HUES6 (cell line): ENCODE measurements around the gene PROX2.

Experiments
- H3K27ac ChIP-seq: 2 replicates; pipeline ENCODE4 v1.7.0; 2013; ENCODE audit warnings: low read depth, mild to moderate bottlenecking, low read length, inconsistent platforms
- H3K27me3 ChIP-seq: 2 replicates; pipeline ENCODE4 v1.6.1; 2013; ENCODE audit warnings: low read length; ENCODE audit not compliant: control insufficient read depth, insufficient read depth
- H3K36me3 ChIP-seq: 2 replicates; pipeline ENCODE4 v1.6.1; 2013; ENCODE audit warnings: low read length; ENCODE audit not compliant: control insufficient read depth, insufficient read depth
- H3K4me1 ChIP-seq: 2 replicates; pipeline ENCODE4 v1.6.1; 2013; ENCODE audit warnings: low read length; ENCODE audit not compliant: control insufficient read depth, insufficient read depth
- H3K4me3 ChIP-seq: 2 replicates; pipeline ENCODE4 v1.5.1; 2013; ENCODE audit warnings: low read depth, low read length
- H3K9ac ChIP-seq: one replicate; pipeline ENCODE4 v1.6.1; 2013; ENCODE audit warnings: mild to moderate bottlenecking, low read length
- H3K9me3 ChIP-seq: 2 replicates; pipeline ENCODE4 v1.6.1; 2013; ENCODE audit warnings: low read depth, low read length; ENCODE audit not compliant: control insufficient read depth, insufficient read depth

PROX2 gene

DNA sequence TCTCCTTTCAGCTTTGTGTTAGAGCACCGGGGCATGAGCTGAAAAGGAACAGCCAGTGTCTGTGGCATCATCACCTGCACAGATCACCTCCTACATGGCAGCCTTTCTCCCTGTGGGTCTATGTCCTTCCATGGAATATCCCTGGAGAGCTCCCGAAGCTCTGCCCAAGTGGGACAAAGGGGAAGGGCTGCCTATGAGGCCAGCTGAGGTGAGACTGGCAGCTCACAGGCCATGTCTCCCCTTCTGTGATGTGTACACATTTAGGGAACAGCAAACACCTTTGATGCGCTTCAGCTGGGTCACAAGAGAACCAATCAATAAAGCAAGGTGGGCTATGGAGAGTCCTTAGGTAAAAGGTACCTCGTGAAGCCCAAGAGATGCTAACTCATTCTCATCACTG, 4.1 kb downstream of the PROX2 start:
- H3K9ac ChIP-seq, result no peak overlapping the region
- H3K36me3 ChIP-seq, result no peaks in the 10 kb centered on the region
- H3K27ac ChIP-seq, result no peak overlapping the region
- H3K9me3 ChIP-seq, result no peaks in the 10 kb centered on the region
- no peak overlapping the region for H3K4me3 ChIP-seq
- H3K4me1 ChIP-seq, result 0 out of 2 replicates have a peak, but pooled peaks cover 9% of the 10 kb centered on the region
- H3K27me3 ChIP-seq, result no peaks in the 10 kb centered on the region

DNA sequence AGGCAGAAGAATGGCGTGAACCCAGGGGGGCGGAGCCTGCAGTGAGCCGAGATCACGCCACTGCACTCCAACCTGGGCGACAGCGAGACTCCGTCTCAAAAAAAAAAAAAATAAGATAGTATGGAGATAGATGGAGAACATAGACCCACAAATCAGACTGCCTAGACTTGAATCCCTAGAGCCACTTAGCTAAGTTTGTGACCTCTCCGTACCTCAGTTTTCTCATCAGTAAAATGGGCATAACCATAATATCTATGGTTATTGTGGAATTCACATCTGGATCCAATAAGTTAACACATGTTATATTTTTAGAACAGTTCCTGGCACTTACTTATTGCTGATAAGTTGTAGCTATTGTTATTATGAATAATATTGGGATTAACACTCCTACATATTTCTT, 7.2 kb downstream of the PROX2 start:
- no peaks in the 10 kb centered on the region for H3K4me1 ChIP-seq
- no peak overlapping the region for H3K9ac ChIP-seq
- H3K9me3 ChIP-seq, result no peaks in the 10 kb centered on the region
- H3K36me3 ChIP-seq, result no peaks in the 10 kb centered on the region
- H3K27ac ChIP-seq, result no peak overlapping the region
- no peak overlapping the region for H3K4me3 ChIP-seq
- H3K27me3 ChIP-seq, result no peaks in the 10 kb centered on the region

GRCh38 chr14:74867673-74868072, 8.3 kb downstream of the PROX2 start:
- H3K27me3 ChIP-seq, result no peaks in the 10 kb centered on the region
- no peak overlapping the region for H3K4me3 ChIP-seq
- no peak overlapping the region for H3K27ac ChIP-seq
- no peak overlapping the region for H3K9ac ChIP-seq
- H3K36me3 ChIP-seq, result no peaks in the 10 kb centered on the region
- no peaks in the 10 kb centered on the region for H3K4me1 ChIP-seq
- H3K9me3 ChIP-seq, result no peaks in the 10 kb centered on the region

GRCh38 chr14:74866708-74867389, 9.1 kb downstream of the PROX2 start:
- no peaks in the 10 kb centered on the region for H3K9me3 ChIP-seq
- no peaks in the 10 kb centered on the region for H3K36me3 ChIP-seq
- no peak overlapping the region for H3K9ac ChIP-seq
- H3K27me3 ChIP-seq, result no peaks in the 10 kb centered on the region
- H3K4me1 ChIP-seq, result no peaks in the 10 kb centered on the region
- H3K4me3 ChIP-seq, result no peak overlapping the region
- no peak overlapping the region for H3K27ac ChIP-seq

GRCh38 chr14:74865156-74865555, 10.8 kb downstream of the PROX2 start:
- Histone ChIP-seq H3K4me1 (no peaks in the 10 kb centered on the region), H3K4me3 (no peak overlapping the region), H3K36me3 (no peaks in the 10 kb centered on the region), H3K27ac (no peak overlapping the region), H3K9me3 (no peaks in the 10 kb centered on the region), H3K9ac (no peak overlapping the region), H3K27me3 (no peaks in the 10 kb centered on the region)

- Histone ChIP-seq H3K9me3 (no peaks in the 10 kb centered on the region), H3K36me3 (no peaks in the 10 kb centered on the region), H3K4me3 (no peak overlapping the region), H3K27me3 (no peaks in the 10 kb centered on the region), H3K27ac (no peak overlapping the region), H3K9ac (no peak overlapping the region), H3K4me1 (no peaks in the 10 kb centered on the region)
Measured at GRCh38 chr14:74864198-74864597, 11.7 kb downstream of the PROX2 start.

GRCh38 chr14:74863274-74863673, 12.7 kb downstream of the PROX2 start:
- H3K9ac ChIP-seq, result no peak overlapping the region
- no peaks in the 10 kb centered on the region for H3K36me3 ChIP-seq
- H3K4me3 ChIP-seq, result no peak overlapping the region
- H3K9me3 ChIP-seq, result no peaks in the 10 kb centered on the region
- H3K27me3 ChIP-seq, result no peaks in the 10 kb centered on the region
- H3K4me1 ChIP-seq, result no peaks in the 10 kb centered on the region
- H3K27ac ChIP-seq, result no peak overlapping the region

DNA sequence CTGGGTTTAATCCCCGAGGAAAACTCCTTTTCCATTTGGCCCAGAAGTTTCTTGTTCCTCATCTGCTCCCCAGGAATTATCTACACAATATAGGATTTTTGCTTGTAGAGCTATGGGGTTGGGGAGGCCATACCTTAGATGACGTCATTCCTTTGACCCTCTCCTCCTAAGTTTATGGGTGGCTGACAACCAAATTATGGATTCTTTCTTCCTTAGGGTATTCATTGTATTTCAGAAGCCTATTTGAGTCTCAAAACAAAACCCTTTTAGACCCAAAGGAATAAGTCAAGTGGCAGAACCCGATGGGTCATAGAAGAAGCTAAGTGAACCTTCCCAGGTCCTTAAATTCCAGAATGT, 14.2 kb downstream of the PROX2 start:
- no peak overlapping the region for H3K4me3 ChIP-seq
- no peaks in the 10 kb centered on the region for H3K36me3 ChIP-seq
- H3K4me1 ChIP-seq, result no peaks in the 10 kb centered on the region
- H3K27me3 ChIP-seq, result no peaks in the 10 kb centered on the region
- H3K27ac ChIP-seq, result no peak overlapping the region
- H3K9me3 ChIP-seq, result no peaks in the 10 kb centered on the region
- no peak overlapping the region for H3K9ac ChIP-seq

DNA sequence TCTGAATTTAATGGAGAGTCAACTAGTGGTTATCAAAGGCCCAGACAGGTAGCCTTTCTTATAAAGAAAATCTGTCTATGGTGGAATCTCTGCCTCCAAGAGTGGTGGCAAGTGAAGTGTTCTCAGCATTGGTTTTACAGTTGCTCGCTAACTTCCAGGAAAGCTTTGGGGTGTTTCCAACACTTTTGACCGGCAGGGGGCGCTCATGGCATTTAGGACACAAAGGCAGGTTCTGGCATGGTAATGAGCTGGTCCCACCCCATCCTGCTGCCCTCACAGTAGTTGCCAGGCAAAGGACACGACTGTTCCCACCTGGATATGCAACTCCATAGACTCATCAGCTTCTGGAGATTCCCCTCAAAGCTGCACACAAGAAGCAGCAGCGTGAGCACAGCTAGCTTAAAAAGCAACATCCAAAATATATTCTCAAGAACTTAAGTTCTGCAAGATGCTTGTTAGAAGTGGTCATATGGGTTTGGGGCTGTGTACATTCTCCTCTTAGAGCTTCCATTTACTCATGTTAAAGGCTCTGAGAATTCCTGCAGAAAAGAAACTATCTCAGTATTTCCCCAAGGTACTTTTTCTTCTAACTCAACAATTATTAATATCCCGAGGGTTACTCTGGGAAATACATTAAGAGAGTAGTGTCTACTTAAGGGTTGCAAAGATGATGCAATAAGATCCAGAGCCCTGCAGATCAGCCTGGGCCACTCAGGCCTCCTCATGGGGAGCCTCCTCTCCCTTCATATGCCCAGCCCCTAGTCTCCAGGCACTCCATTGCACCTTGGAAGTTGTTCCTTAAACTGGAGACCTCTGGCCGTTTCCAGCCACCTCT, 14.8 kb downstream of the PROX2 start:
- H3K4me1 ChIP-seq, result no peaks in the 10 kb centered on the region
- no peak overlapping the region for H3K9ac ChIP-seq
- no peak overlapping the region for H3K27ac ChIP-seq
- H3K36me3 ChIP-seq, result no peaks in the 10 kb centered on the region
- H3K9me3 ChIP-seq, result no peaks in the 10 kb centered on the region
- H3K4me3 ChIP-seq, result no peak overlapping the region
- no peaks in the 10 kb centered on the region for H3K27me3 ChIP-seq

- H3K4me3 ChIP-seq, result no peak overlapping the region
- no peaks in the 10 kb centered on the region for H3K27me3 ChIP-seq
- no peak overlapping the region for H3K27ac ChIP-seq
- no peaks in the 10 kb centered on the region for H3K4me1 ChIP-seq
- no peaks in the 10 kb centered on the region for H3K36me3 ChIP-seq
- H3K9ac ChIP-seq, result no peak overlapping the region
- no peaks in the 10 kb centered on the region for H3K9me3 ChIP-seq
Measured at GRCh38 chr14:74859757-74860552, 16.0 kb downstream of the PROX2 start.

DNA sequence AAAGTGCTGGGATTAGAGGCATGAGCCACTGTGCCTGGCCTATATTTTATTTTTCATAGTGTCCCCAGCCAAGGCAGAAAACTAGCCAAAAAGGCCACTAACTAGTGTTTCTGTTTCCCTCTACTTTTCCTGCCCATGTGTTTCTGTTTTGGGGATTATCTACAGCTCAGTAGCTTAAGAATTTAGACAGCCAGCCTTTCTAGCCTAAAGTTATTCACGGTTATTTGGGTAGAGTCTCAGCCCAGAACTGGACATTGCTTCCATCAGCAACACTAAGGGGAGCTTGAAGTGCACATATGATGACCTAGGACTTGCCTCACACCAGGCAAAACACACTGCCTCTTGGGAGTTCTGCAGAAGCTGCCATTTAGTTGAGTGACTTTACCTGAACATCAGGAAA, 17.9 kb downstream of the PROX2 start:
- Histone ChIP-seq H3K4me3 (no peak overlapping the region), H3K4me1 (no peaks in the 10 kb centered on the region), H3K36me3 (no peaks in the 10 kb centered on the region), H3K27me3 (no peaks in the 10 kb centered on the region), H3K9me3 (no peaks in the 10 kb centered on the region), H3K27ac (no peak overlapping the region), H3K9ac (no peak overlapping the region)
